ENCODE results near the gene NBAS.

The NBAS gene

DNA sequence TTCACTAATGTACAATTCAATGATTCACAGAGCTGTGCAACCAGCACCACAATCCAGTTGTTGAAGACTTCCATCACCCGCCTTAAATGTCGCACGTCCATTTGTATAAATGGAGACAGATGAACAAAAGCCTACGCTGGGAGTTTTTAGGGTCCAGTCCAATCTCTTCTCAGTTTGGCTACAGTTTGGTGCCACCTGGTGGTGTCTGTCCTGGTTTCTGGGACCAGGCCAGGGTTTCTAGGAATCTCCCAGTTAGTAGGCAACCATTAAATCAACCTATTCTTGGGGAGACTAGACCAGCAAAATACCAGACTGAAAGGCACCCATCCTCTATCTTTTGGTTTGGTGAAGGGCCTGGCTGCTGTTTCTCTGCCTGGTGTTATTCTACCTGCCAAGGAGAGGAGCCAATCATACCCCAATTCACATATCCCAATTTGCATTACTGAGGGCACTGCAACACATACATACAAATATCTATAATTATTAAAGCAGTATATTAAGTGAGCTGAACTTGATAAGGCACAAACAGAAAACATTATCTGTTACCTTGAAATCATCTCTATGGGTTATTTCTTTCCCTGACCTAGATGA is 27.3 kb upstream of the NBAS start:
- no peak for DNase-seq

DNA sequence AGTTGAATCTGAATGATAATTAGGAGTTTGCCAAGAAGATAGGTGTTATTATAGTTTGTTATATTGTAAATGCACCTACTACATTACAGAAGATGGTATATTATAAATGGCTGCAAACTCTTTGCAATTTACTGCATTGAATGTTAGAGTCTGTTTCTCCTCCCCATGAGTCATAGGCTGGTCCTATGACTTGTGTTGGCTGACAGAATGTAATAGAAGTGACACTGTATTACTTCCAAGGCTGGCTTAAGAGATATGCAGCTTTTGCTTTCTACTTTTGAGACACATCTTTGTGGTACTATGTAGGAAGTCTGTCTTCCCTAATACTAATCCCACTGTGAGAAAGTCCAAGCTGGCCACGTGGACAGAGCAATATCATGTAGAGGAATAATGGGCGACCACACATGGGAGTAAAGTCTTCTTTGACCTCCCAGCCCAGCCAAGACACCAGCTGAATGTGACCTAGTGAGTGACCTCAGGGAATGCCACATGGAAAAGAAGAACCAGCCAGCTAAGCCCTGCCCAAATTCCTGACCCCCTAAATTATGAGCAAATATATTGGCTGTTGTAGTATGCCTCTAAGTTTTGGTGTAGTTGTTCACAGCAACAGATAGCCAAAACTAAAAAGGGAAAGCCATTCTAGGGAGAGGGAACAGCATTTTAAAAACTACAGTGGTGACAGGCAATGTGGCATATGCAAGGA is 23.8 kb upstream of the NBAS start:
- no peak for DNase-seq

DNA sequence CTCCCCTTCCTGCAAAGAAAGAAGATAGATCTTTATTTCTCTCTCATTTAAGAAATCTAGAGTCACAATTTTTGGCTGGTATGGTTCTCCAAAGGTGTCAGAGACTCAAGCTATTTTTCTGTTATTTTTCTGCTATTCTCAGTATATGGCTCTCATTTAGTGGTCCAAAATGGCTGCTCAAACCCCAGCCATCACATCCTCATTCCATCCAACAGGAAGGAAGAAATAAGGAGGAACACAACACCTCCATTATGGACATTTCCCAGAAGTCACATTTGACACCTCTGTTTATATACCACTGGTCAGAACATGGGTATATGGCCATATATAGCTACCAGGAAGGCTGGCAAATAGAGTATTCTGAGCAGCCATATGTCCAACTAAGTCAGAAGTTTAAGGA is 23.2 kb upstream of the NBAS start:
- no peak for DNase-seq

DNA sequence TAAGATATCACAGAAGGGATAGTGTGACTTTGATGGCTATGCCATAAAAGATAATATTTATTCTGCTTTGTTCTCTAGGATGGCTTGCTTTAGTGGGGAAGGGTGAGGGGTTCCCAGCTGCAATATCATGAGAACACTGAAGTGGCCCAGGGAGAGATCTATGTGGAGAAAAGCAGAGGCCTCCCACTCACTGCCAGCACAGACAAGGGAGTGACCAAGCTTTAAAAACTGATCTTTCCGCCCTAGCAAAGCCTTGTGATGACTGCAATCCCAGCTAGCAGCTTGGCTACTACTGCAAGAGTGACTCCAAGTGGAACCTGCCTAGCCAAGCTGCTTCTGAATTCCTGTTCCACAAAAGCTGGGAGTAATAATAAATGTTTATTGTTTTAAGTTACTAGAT is 22.7 kb upstream of the NBAS start:
- DNase-seq: no peak

DNA sequence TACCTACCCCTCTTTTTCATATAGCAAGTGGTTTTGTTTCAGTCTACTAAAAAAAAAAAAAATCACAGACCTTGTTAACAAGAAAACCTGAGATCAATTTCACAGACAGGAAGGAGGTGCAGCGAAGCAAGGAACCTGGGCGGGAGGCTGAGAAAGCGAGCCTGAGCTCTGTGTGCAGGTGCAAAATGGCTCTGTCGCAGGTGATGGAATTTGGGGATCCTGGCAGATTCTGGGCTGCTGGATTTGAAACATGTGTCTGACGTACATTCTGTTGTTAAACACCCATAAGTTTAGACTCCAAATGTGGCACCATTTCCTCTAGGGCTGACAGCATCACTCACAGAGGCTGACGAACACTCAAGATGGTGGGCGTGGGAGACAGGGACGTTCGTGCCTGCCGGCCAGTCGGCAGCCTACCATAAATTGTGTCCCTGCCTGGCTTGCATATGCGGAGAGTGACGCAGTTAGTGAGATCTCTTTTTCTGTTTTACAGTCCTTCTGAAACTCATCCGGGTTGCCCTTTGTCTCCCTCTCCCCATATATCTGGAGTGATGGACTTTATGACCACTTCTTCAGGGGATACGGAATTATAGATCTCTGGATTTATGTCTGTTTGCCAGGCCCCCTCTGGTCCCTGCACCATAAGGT is 21.7 kb upstream of the NBAS start:
- no peak for DNase-seq

DNA sequence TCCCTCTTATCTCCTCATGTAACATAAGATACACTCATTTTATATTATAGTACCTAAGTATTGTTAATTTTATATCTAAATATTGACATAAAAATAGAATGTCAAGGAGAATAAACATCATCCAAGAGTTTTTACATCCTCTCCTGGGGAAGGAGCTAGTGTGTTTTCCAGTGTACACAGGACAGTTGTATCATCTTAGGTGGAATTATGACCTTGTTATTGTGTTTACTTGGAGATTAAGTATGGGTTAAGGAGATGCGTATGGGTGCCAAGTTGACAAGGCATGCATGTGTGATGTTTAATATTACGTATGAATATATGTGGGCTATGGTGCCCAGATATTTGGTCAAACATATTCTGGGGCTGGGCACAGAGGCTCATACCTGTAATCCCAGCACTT is 19.3 kb upstream of the NBAS start:
- DNase-seq: no peak

DNA sequence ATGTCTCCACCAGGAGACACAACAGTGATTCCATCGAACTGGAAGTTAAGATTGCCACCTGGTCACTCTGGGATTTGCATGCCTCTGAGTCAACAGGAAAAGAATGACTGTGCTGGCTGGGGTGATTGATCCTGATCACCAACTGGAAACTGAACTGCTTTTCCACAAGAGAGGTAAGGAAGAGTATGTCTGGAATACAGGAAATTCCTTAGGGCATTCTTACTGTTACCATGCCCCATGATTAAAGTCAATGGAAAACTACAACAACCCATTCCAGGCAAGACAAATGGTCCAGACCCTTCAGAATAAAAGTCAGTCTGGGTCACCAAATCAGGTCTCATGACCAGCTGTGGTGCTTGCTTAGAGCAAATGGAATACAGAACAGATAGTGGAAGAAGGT is 18.5 kb upstream of the NBAS start:
- no peak for DNase-seq

DNA sequence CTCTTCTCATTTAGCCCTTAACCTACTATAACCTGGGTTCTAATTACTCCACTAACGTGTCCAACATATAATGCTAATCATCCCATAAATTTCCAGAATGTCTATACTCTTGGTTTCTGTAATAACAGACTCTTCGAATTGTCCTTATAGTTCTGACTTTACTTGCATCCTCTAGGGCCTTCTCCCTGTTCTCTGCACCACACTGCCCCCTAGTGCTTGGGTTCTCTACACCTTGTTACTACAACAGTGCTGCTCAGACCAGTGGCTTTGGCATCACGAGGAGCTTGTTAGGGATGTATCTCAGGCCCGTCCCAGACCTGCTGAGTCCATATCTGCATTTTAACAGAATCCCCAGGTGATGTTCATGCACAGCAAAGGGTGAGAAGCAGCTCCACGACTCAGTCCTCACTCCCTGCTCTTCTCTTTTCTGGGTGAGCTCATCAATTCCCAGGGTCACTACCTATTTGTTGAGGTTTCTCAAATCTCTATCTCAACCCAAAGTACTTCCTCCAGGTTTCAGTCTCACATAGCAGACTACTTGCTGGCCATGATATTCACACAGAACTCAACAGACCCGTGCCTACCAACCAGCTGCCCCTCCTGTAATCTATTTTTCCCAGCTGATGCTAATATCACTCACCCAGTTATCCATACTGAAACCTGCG is 16.1 kb upstream of the NBAS start:
- peak; percentile 72 for DNase-seq

DNA sequence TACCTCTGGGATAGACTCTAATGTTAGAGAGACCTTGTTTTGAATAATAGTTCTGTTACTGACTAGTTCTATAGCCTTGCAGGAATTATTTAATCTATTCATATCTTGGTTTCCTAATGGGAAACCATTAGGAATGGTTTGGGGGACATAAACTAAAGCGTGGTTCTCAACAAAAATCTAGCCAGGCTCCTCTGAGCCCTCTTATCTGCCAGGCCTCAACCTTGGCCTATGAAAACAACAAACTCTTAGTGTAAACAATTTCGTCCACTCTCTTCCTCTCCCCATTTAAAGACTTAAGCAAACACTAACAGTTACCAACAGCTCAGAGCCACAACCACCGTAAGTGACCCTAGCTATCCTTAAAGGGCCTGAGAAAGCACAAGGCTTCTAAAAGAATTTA is 10.6 kb upstream of the NBAS start:
- no peak for DNase-seq

DNA sequence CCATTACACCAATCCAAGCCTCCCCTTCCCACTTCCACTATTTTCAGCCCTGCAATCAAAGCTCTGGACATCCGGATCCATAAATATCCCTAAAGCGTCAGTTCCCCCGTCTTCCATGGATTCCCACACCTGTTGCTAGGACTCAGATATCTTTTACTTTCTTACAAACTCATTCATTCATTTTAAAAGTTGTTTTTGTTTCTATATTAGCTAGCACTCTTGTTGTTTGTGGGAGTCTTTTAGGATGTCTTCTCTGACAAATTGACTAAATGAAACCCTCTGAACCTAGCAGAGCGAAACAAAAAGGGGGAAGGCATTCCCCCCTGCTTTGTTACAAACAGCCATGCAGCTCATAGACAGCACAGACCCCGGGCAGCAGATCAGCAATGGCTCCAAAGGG is 9.0 kb upstream of the NBAS start:
- no peak for DNase-seq

DNA sequence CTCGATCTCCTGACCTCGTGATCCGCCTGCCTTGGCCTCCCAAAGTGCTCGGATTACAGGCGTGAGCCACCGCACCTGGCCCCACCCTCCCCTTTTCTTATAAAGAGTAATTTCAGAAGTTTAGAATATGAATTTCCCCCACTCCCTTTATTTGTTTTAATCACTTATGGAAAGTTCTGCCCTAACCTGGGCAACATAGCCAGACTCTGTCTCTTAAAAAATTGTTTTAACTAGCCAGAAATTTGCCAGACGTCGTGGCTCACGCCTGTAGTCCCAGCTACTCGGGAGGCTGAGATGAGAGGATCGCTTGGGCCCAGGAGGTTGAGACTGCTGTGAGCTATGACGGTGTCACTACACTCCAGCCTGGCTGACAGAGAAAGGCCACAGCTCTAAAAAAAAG is 7.7 kb upstream of the NBAS start:
- no peak for DNase-seq

DNA sequence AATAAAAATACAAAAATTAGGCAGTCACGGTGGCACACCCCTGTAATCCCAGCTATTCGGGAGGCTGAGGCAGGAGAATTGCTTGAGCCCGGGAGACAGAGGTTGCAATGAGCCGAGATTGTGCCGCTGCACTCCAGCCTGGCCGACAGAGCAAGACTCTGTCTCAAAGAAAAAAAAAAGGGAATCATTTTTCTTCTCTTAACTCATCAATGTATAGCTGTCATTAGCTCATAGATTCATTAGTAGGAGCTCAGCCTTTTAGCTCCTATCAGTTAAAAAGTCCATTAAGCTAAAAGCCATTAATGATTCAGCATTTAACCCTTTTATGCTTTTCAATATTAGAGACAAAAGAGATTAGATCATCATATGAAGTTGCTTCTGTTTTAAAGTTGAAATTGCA is 5.8 kb upstream of the NBAS start:
- no peak for DNase-seq

DNA sequence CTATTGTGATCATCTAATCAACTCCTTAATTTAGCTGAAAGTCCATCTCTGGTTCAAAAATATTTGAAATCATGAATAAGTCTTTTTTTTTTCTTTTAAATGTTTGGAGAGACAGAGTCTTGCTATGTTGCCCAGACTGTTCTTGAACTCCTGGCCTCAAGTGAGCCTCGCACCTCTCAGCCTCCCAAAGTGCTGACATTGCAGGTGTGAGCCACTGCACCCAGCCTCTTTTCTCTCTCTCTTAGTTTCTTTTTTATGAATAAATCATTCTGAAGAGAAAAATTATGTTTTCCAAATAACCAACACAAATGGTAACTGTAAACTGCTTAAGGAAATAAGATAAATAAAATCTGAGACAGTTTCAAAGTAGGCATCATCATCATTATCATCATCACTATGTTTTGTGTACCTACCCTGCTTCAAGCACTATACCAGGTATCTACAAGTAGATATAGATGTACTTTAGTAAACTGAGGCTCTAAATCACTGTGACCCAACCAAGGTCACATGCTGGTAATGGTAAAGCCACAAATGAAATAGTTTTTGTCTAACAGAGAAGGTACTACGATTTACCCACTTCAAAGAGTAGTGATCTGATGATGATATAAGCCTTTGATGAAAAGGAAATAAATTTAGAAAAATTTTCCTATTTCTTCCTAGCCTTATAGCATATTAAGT is 5.0 kb upstream of the NBAS start:
- DNase-seq: no peak

DNA sequence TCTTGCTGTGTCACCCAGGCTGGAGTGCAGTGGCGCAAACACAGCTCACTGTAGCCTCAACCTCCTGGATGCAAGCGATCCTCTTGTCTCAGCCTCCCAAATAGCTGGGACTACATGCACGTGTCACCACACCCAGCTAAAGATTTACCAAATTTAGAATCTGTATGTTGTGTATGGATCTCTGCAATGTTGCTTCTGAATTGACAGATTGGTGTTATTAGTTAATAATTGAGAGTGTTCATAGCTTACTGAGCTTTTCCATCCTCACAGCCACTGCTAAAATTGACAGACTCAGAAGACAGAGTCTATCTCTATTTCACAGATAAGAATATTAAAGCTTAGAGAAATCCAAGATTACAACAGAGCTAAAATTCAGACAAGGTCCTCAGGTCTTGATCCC is 4.3 kb upstream of the NBAS start:
- no peak for DNase-seq

DNA sequence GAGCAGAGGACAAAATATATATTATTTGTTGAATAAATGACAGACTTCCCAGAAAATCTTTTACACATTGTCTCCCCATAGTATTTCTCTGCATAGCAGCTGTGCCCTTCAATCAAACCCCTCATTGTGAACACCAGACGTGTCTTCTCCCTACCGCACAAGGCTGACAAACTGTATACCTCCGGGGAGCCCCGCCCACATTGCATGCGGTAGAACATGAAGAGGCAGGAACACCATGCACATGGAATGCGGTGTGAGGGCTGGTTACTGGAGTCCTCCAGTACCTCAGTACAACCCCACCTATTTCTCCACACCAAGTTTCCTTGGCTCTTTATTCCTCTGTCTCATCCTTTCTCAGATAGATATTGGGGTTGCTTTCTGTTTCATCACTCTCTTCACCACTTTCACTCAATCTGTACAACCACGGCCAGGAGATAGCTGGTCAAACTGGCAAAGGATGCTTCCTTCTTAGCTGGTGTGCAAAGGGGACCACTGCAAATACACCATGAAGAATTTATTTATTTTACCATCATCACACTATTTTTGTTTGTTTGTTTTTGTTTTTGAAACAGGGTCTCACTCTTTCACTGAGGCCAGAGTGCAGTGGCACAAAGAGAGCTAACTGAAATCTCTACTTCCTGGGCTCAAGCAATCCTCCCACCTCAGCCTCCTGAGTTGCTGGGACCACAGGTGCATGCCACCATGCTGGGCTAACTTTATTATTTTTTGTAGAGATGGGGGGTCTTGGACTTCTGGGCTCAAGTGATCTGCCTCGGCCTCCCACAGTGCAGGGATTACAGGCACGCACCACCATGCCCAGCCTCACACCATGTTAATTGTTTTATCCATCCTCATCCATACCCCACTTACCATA is 2.3 kb upstream of the NBAS start:
- DNase-seq: no peak

DNA sequence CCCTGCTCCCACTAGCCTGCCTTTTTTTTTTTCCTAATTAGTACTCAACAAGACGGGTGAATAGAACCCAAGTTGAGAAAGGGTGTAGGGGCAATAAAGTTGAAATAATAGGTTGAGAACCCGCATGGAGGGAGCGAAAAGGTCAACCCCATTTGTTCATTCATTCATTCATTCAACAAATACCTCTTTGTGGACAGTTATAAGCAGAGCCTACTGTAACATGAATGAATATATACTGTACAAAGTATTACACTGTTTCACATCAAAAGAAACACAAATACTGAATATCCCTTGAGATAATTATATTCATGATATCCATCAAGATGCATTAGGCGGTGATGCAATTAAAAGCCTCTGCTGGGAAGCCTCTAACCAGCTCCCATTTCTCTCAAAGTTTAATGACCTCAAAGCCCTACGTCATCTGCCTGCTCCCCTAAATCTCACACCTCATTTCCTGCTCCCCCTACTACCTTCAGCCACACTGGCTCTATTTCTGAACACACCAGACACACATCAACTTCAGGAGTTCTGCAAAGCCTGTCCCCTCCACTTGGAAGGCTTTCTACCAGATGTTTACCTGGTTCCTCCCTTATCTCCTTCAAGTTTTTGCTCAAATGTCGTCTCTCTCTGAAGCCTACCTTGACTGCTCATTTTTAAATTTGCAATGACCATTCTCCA is 1.4 kb upstream of the NBAS start:
- no peak for DNase-seq

DNA sequence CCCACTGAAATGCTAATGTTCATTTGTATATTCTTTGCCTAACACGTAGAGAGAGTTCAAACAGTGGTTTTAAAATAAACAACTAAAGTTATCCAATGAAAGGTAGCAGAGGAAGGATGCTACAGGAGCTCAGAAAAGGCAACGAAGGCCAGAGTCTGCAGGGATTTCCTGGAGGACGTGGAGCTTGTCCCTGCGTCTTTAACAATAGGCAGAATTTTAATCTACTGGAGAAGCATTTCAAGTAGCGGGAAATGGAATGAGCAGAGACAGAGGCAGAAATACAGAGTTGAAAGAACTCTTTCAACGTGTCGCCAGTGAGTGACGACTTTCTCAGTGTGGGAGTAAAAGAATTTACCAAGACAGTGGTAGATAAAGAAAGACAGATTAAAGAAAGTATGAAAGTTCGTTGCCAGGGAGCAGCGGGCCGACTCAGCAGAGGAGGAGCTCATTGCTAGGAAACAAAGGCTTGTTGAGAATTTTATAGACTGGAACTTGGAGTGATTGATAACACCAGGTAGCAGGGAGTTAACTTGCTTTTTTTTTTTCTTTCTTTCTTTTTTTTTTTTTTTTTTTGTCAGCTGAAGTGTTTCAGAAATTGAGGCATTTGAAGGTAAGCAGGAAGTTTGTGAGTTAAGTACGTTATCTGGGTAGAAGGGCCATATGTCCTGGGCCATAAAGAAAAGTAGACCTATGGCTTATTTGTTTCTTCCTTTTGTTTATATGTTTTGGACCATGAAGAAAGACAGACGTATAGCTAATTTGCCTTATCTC is 625 bp upstream of the NBAS start:
- DNase-seq: no peak

DNA sequence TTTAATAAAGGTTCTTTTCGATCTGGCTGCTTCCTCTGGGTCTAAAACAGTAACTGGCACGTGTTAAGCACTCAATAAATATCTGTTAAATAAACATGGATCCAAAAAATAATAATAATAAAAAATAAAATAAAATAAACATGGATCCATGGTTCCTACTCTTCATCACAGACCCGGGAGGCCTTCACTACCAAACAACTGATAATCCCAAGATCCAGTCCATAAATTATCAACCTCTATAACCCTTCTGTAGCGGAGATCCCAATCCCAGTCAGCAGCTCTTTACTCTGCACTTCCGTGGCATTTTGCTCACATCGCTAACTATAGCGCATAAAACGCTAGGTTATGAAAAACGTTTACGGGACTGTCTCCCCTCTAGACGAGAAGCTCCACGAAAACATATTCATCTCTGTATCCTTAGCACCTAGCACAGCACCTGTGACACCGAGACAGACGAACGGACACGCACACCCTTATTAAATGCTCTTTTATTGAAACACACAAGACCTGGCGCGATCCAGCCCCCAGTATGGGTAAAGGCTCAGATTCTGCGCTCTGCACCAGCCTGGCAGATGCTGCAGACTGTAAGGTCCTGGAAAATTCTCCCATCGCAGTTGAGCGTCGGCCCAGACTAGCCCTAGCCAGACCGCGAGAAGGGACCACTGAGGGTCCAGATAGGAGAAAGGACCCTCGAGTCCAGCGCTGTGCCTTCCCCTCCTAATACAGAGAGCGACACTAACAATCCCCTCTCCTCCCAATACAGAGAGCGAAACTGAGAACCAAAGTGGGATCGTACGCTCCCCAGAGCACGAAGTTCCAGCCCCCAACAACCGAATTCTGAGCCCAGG is 770 bp downstream of the NBAS start:
- DNase-seq: no peak

DNA sequence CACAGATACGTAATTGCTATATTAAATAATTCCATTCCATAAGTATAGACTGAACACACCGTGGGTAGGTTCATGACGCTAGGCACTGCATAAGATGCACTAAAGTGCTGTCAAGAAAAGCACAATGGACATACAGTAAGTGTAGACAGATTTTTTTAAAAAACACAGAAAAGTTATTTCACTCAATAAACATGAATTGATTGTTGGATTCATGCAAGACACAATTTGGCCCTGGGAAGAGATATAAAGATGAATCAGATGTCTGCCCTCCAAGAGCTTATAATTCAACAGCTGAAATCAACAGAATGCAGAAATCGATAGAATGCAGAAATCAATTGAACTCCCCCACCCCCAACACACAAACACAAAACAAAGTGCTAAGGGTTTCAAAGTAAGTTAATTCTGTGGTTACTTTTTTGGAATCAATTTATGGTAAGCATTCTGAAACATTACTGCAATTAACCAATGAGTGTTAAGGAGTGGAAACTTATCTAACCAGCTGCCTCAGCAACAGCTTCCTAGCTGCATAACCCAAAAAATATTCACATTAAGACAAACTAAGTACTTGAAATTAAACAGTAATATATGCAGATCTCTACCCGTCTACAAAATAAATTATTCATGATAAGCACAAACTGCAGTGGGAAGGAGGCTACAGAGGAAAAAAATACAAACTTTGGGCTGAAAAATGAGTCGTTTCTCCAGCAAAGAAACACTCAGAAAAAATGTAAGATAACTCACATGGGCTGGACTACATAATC is 1.6 kb downstream of the NBAS start:
- DNase-seq: no peak

Measured in GDM1 (cell line).